Muscle layer of colon (tissue), 2 donors: ENCODE measurements around the gene GPR132.
A peak's percentile ranks its signal among the peaks of the same experiment; 100 is the strongest.

Source experiments
- H3K27ac ChIP-seq: one replicate; pipeline ENCODE4 v1.7.0; 2013; ENCODE audit warnings: low read depth, mild to moderate bottlenecking, low read length, moderate library complexity
- H3K27me3 ChIP-seq, 2 donors: one replicate each; pipeline ENCODE4 v1.7.0; 2013; ENCODE audit warnings: low read length in 2 of 2, mild to moderate bottlenecking in 2 of 2; ENCODE audit not compliant: insufficient read depth in 2 of 2, control insufficient read depth in 1 of 2
- H3K36me3 ChIP-seq: one replicate; pipeline ENCODE4 v1.7.0; 2013; ENCODE audit warnings: mild to moderate bottlenecking, low read length; ENCODE audit not compliant: insufficient read depth
- H3K4me1 ChIP-seq: one replicate; pipeline ENCODE4 v1.7.0; 2013; ENCODE audit warnings: mild to moderate bottlenecking, low read length; ENCODE audit not compliant: insufficient read depth
- H3K4me3 ChIP-seq, 2 donors: one replicate each; pipeline ENCODE4 v1.7.0; 2013; ENCODE audit warnings: low read length in 2 of 2, low read depth in 1 of 2, mild to moderate bottlenecking in 1 of 2, moderate library complexity in 1 of 2
- H3K9ac ChIP-seq: one replicate; pipeline ENCODE4 v1.7.0; 2013; ENCODE audit warnings: low read length
- H3K9me3 ChIP-seq: one replicate; pipeline ENCODE4 v1.7.0; 2013; ENCODE audit warnings: mild to moderate bottlenecking, low read length
- donor health status: abdominal sarcoma.
- donor health status: Adenocarcinoma of cecum.

GPR132 gene

GRCh38 chr14:105097794-105098127 lies 32.5 kb upstream of the GPR132 start:
- peaks cover 7% of the 10 kb centered on the region for H3K4me1 ChIP-seq
- no peak overlapping the region for H3K27ac ChIP-seq
- H3K9ac ChIP-seq, result no peak overlapping the region
- no peak overlapping the region for H3K4me3 ChIP-seq
- H3K27me3 ChIP-seq, result no peaks in the 10 kb centered on the region
- H3K9me3 ChIP-seq, result no peaks in the 10 kb centered on the region
- H3K36me3 ChIP-seq, result no peaks in the 10 kb centered on the region

- no peaks in the 10 kb centered on the region for H3K9me3 ChIP-seq
- H3K9ac ChIP-seq, result no peak overlapping the region
- H3K4me3 ChIP-seq, result no peak overlapping the region
- no peaks in the 10 kb centered on the region for H3K27me3 ChIP-seq
- no peak overlapping the region for H3K27ac ChIP-seq
- peaks cover 22% of the 10 kb centered on the region for H3K4me1 ChIP-seq
- H3K36me3 ChIP-seq, result no peaks in the 10 kb centered on the region
These were observed 31.1 kb upstream of the GPR132 start for GRCh38 chr14:105096206-105096875.

- Histone ChIP-seq H3K9ac (no peak overlapping the region), H3K36me3 (no peaks in the 10 kb centered on the region), H3K27me3 (no peaks in the 10 kb centered on the region), H3K4me1 (peaks cover 32% of the 10 kb centered on the region), H3K4me3 (no peak overlapping the region), H3K27ac (no peak overlapping the region), H3K9me3 (no peaks in the 10 kb centered on the region)
These were observed 30.1 kb upstream of the GPR132 start for GRCh38 chr14:105095236-105095805.

GRCh38 chr14:105094193-105094907 lies 29.1 kb upstream of the GPR132 start:
- H3K27ac ChIP-seq, result peak overlapping the region; percentile 98
- no peaks in the 10 kb centered on the region for H3K36me3 ChIP-seq
- H3K27me3 ChIP-seq, result no peaks in the 10 kb centered on the region
- no peak overlapping the region for H3K9ac ChIP-seq
- H3K4me1 ChIP-seq, result peaks cover 34% of the 10 kb centered on the region
- peak overlapping the region; percentile 67 to 86 for H3K4me3 ChIP-seq
- H3K9me3 ChIP-seq, result no peaks in the 10 kb centered on the region

- Histone ChIP-seq H3K27me3 (no peaks in the 10 kb centered on the region), H3K4me3 (peak overlapping the region; percentile 67 to 86), H3K36me3 (no peaks in the 10 kb centered on the region), H3K9me3 (no peaks in the 10 kb centered on the region), H3K9ac (no peak overlapping the region), H3K4me1 (peaks cover 34% of the 10 kb centered on the region), H3K27ac (peak overlapping the region; percentile 98)
These were observed 28.4 kb upstream of the GPR132 start for GRCh38 chr14:105093431-105094192.

- Histone ChIP-seq H3K27ac (peak overlapping the region; percentile 98), H3K4me1 (peaks cover 40% of the 10 kb centered on the region), H3K9ac (no peak overlapping the region), H3K9me3 (no peaks in the 10 kb centered on the region), H3K36me3 (no peaks in the 10 kb centered on the region), H3K27me3 (no peaks in the 10 kb centered on the region), H3K4me3 (peak overlapping the region; percentile 21 to 32)
These were observed 27.8 kb upstream of the GPR132 start for GRCh38 chr14:105093038-105093430.

GRCh38 chr14:105092171-105093037 lies 27.2 kb upstream of the GPR132 start:
- peaks cover 43% of the 10 kb centered on the region for H3K4me1 ChIP-seq
- H3K36me3 ChIP-seq, result no peaks in the 10 kb centered on the region
- peak overlapping the region; percentile 21 to 32 for H3K4me3 ChIP-seq
- H3K27me3 ChIP-seq, result no peaks in the 10 kb centered on the region
- peak overlapping the region; percentile 98 for H3K27ac ChIP-seq
- peak overlapping the region; percentile 49 for H3K9ac ChIP-seq
- no peaks in the 10 kb centered on the region for H3K9me3 ChIP-seq

GRCh38 chr14:105091517-105092170 lies 26.4 kb upstream of the GPR132 start:
- no peaks in the 10 kb centered on the region for H3K36me3 ChIP-seq
- H3K27ac ChIP-seq, result peak overlapping the region; percentile 98
- no peaks in the 10 kb centered on the region for H3K27me3 ChIP-seq
- peak overlapping the region; percentile 49 for H3K9ac ChIP-seq
- H3K4me1 ChIP-seq, result peaks cover 43% of the 10 kb centered on the region
- peak overlapping the region in 1 of 2 donors; percentile 32 for H3K4me3 ChIP-seq
- H3K9me3 ChIP-seq, result no peaks in the 10 kb centered on the region

- no peak overlapping the region for H3K4me3 ChIP-seq
- no peaks in the 10 kb centered on the region for H3K27me3 ChIP-seq
- H3K9me3 ChIP-seq, result no peaks in the 10 kb centered on the region
- peaks cover 43% of the 10 kb centered on the region for H3K4me1 ChIP-seq
- H3K36me3 ChIP-seq, result no peaks in the 10 kb centered on the region
- H3K27ac ChIP-seq, result peak overlapping the region; percentile 98
- no peak overlapping the region for H3K9ac ChIP-seq
These were observed 25.9 kb upstream of the GPR132 start for GRCh38 chr14:105091054-105091516.

GRCh38 chr14:105090493-105091053 lies 25.3 kb upstream of the GPR132 start:
- no peak overlapping the region for H3K9ac ChIP-seq
- H3K27ac ChIP-seq, result peak overlapping the region; percentile 66
- H3K9me3 ChIP-seq, result no peaks in the 10 kb centered on the region
- H3K36me3 ChIP-seq, result no peaks in the 10 kb centered on the region
- H3K4me1 ChIP-seq, result peaks cover 43% of the 10 kb centered on the region
- no peak overlapping the region for H3K4me3 ChIP-seq
- H3K27me3 ChIP-seq, result no peaks in the 10 kb centered on the region
